Purkinje cell (primary cell): ENCODE data around the gene POLA1. TPM values are rescaled to one million over a fixed set of nuclear protein-coding genes. Genes with fewer than 3 reads are reported as not detected.

ENCODE experiments used
- polyA plus RNA-seq: library from polyadenylated mRNA; unstranded; fragments of >200 nt; fragmentation: Nextera tagmentation; gene quantifications from 2 replicates; pipeline ENCODE4 v1.2.1, GENCODE V29; 2014

The POLA1 gene, protein sequence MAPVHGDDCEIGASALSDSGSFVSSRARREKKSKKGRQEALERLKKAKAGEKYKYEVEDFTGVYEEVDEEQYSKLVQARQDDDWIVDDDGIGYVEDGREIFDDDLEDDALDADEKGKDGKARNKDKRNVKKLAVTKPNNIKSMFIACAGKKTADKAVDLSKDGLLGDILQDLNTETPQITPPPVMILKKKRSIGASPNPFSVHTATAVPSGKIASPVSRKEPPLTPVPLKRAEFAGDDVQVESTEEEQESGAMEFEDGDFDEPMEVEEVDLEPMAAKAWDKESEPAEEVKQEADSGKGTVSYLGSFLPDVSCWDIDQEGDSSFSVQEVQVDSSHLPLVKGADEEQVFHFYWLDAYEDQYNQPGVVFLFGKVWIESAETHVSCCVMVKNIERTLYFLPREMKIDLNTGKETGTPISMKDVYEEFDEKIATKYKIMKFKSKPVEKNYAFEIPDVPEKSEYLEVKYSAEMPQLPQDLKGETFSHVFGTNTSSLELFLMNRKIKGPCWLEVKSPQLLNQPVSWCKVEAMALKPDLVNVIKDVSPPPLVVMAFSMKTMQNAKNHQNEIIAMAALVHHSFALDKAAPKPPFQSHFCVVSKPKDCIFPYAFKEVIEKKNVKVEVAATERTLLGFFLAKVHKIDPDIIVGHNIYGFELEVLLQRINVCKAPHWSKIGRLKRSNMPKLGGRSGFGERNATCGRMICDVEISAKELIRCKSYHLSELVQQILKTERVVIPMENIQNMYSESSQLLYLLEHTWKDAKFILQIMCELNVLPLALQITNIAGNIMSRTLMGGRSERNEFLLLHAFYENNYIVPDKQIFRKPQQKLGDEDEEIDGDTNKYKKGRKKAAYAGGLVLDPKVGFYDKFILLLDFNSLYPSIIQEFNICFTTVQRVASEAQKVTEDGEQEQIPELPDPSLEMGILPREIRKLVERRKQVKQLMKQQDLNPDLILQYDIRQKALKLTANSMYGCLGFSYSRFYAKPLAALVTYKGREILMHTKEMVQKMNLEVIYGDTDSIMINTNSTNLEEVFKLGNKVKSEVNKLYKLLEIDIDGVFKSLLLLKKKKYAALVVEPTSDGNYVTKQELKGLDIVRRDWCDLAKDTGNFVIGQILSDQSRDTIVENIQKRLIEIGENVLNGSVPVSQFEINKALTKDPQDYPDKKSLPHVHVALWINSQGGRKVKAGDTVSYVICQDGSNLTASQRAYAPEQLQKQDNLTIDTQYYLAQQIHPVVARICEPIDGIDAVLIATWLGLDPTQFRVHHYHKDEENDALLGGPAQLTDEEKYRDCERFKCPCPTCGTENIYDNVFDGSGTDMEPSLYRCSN (N-terminal part only)
- polyA plus RNA-seq = 1.1 and 1.4 TPM in 2 replicates

DNA sequence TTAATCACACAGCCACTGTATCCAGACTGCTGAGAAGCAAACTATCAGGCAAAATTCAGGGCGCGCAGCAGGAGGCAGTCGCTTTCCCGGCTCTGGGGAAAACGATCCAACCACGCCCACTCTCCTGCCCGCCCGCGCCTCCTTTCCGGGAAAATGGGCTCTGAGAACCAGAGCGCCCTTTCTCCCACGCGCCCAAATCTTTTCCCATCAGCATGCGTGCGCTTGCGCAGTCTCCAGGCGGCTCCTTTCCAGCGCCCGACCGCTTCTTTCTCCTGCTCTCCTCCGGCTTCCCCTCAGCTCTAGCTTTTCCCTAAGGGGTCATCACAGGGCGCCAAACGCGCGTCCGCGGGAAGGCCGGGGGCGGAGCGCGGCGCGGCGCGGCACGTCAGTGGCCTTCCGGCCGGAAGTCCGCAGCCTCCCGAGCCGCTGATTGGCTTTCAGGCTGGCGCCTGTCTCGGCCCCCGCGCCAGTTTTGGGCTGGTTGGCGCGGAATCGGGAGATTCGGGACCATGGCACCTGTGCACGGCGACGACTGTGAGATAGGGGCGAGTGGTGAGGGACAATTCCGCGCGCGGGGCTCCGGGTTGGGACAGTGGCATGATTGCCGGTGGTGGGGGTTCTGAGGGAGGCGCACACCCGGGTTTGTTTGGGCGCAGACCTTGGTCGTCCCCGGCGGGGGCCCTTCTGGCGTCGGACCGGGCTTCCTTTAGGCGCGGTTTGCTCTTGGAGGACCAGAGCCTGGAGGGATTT, at the start of gene POLA1:
POLA1 (plus strand) TSS at position 466 of the 750 bp plus-strand sequence; CDS start at position 510, 44 bp downstream.

DNA sequence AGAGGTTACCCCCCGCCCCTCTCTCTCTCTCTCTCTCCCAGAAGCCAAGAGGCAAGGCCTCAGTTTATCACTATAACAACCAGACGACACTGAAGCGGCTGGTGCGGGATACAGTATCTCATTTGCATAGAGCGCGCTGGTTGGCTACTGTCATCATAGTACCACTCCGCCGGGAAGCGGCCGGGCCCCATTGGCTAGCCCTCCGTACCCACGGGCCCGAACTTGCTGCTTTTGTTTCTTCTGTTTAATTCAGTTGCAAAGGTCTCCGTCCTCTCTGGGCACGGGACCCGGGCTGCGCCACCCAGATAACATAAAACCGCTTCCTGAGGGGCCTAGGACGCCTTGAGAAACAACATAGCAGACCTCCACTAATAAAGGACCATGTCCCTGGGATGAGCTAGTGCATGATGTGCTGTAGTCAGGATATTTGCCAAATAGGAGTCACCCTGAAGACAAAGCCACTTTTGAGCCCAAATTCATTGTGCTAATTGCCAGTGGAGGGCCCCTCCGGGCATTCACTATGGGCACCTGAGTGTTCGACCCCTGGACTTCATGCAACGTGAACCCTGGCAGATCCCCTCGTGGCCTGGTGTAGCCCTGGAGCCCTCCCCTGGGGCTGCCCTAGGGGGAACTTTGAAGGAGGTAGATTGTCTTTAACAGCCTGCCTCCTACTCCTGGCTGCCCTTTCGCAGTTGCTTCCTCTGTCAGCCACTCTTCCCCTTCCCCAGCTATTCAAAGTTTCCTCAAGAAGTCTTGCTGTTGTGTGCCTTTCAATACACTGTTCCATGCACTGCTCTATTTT, 46.3 kb upstream of the POLA1 start, which contains the start of gene PCYT1B:
PCYT1B (minus strand) TSS at position 91 of the 802 bp plus-strand sequence. CDS start 242 bp downstream, outside the sequence.

DNA sequence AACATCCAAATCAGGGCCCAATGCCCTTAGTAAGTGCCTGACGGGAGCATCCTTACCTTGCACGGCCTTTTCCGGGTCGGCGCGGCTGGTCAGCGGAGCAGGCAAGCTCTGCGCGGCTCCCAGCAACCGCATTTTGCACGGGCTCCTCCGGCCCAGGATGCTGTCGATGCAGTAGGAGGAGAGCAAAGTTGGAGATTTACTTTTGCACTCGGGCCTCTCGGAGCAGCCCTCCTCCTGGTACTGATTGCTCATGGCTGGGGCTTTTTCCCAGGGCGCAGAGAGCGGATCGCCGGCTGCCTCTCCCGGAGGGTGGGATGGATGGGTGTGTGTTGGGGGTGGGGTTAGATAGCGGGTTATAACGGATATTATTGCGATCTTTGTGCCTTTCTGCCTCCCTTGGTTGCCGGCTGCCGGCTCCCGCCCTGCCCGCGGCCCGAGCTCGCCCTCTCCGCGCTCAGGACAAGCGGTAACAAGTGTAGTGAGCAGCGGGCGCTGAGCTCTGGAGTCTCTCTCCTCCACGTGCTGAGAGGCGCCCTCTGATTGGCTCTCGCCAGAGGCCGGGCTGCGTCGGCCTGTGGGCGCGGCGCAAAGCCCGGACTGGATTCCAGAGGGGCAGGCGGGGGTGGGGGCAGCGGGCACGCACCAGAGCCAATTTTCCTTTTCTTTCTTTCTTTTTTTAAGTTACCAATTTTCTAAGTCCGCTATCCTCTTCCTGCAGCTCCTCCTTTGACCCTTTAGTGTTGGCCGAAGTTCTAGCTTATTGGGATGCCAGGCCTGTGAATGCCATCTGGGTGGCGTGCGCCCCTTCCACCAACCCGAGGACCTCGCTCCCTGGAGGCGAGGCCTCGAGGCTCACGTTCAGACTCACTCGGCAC, 322.0 kb downstream of the POLA1 start, which contains the start of gene ARX:
ARX (minus strand) TSS at position 480 of the 875 bp plus-strand sequence; CDS start at position 252, 228 bp downstream.

Other genes with a start within 250 kb of the POLA1 start
- 11.2 and 12.9 TPM in 2 replicates for gene PDK3, start 228.6 kb upstream of the POLA1 start, polyA plus RNA-seq
- gene PCYT1B, start 46.6 kb upstream of the POLA1 start, polyA plus RNA-seq = 0.71 and 0.88 TPM in 2 replicates